Mesothelial cell of epicardium (in vitro differentiated cells): ENCODE data around the gene TF. TPM values are rescaled to one million over a fixed set of nuclear protein-coding genes. Genes with fewer than 3 reads are reported as not detected.

Experiments
- DNase-seq, 2 experiments: peaks; one replicate each; pipeline ENCODE4 v3.0.0; 2021; ENCODE audit warnings: low spot score in 2 of 2; ENCODE audit not compliant: unreplicated experiment in 2 of 2
- H3K27ac Mint-ChIP-seq: 2 replicates; pipeline ENCODE4 v1.8.0; 2021; ENCODE audit warnings: mixed read lengths
- H3K27me3 Mint-ChIP-seq: 2 replicates; pipeline ENCODE4 v1.8.0; 2021; ENCODE audit warnings: low read depth, mixed read lengths
- H3K36me3 Mint-ChIP-seq: 2 replicates; pipeline ENCODE4 v1.8.0; 2021; ENCODE audit warnings: mixed read lengths
- H3K4me1 Mint-ChIP-seq: 2 replicates; pipeline ENCODE4 v1.8.0; 2021; ENCODE audit warnings: mixed read lengths
- H3K4me3 Mint-ChIP-seq: 2 replicates; pipeline ENCODE4 v1.8.0; 2021; ENCODE audit warnings: mild to moderate bottlenecking, moderate library complexity, mixed read lengths
- H3K9me3 Mint-ChIP-seq: 2 replicates; pipeline ENCODE4 v1.8.0; 2021; ENCODE audit warnings: mixed read lengths
- CTCF ChIP-seq: fragments of 200-600 bp; sonication (generic); IDR thresholded peaks from one replicate; pipeline ENCODE4 v1.5.0; 2021; ENCODE audit warnings: antibody characterized with exemption; ENCODE audit not compliant: unreplicated experiment
- total RNA-seq: library from RNA; stranded (reverse); gene quantifications from 3 replicates; pipeline ENCODE4 v1.2.1, GENCODE V29; 2021

TF gene
- total RNA-seq, 1 donor from 2014 or later = 5.7 TPM

- Mint-ChIP-seq H3K4me1 (no peaks in the 10 kb centered on the region), H3K4me3 (no peak overlapping the region), H3K36me3 (no peaks in the 10 kb centered on the region), H3K27me3 (no peaks in the 10 kb centered on the region), H3K9me3 (no peaks in the 10 kb centered on the region), H3K27ac (no peak overlapping the region)
- no peak for TF ChIP-seq CTCF
- no peak for DNase-seq
These were observed 93.0 kb downstream of the TF start for GRCh38 chr3:133838916-133839800.

- TF ChIP-seq CTCF = no peak
- Mint-ChIP-seq H3K4me3 (no peak overlapping the region), H3K27ac (no peak overlapping the region), H3K9me3 (peaks cover under 1% of the 10 kb centered on the region), H3K4me1 (no peaks in the 10 kb centered on the region), H3K36me3 (no peaks in the 10 kb centered on the region), H3K27me3 (no peaks in the 10 kb centered on the region)
- no peak for DNase-seq
These were observed 94.0 kb downstream of the TF start for GRCh38 chr3:133840055-133840737.

- Mint-ChIP-seq H3K9me3 (peaks cover 6% of the 10 kb centered on the region), H3K36me3 (no peaks in the 10 kb centered on the region), H3K4me1 (no peaks in the 10 kb centered on the region), H3K4me3 (no peak overlapping the region), H3K27me3 (no peaks in the 10 kb centered on the region), H3K27ac (no peak overlapping the region)
- TF ChIP-seq CTCF = no peak
- DNase-seq = no peak
These were observed 94.6 kb downstream of the TF start for GRCh38 chr3:133840767-133841166.

GRCh38 chr3:133841196-133841595 is 95.0 kb downstream of the TF start:
- H3K27ac Mint-ChIP-seq = no peak overlapping the region
- no peaks in the 10 kb centered on the region for H3K36me3 Mint-ChIP-seq
- H3K9me3 Mint-ChIP-seq = peaks cover 6% of the 10 kb centered on the region
- H3K27me3 Mint-ChIP-seq = no peaks in the 10 kb centered on the region
- TF ChIP-seq CTCF = no peak
- DNase-seq = no peak
- no peak overlapping the region for H3K4me3 Mint-ChIP-seq
- no peaks in the 10 kb centered on the region for H3K4me1 Mint-ChIP-seq

GRCh38 chr3:133842158-133842557 is 96.0 kb downstream of the TF start:
- H3K4me1 Mint-ChIP-seq = no peaks in the 10 kb centered on the region
- H3K9me3 Mint-ChIP-seq = peaks cover 6% of the 10 kb centered on the region
- H3K27ac Mint-ChIP-seq = no peak overlapping the region
- H3K36me3 Mint-ChIP-seq = peaks cover 1% of the 10 kb centered on the region
- no peaks in the 10 kb centered on the region for H3K27me3 Mint-ChIP-seq
- no peak overlapping the region for H3K4me3 Mint-ChIP-seq
- TF ChIP-seq CTCF = no peak
- no peak for DNase-seq
